NB4 (cell line): ENCODE results near the gene CBFA2T2.

ENCODE experiments used
- POLR2A ChIP-seq: IDR thresholded peaks from 2 replicates; pipeline ENCODE4 v1.6.1; 2011; ENCODE audit warnings: mild to moderate bottlenecking; ENCODE audit not compliant: insufficient read length; ENCODE audit errors: extremely low read depth
- TF ChIP-seq, protein P1 (sequence below): IDR thresholded peaks from one replicate; pipeline ENCODE4 v1.5.1; 2012; ENCODE audit warnings: low read depth, low read length
- TF ChIP-seq, protein P2 (sequence below): IDR thresholded peaks from 2 replicates; pipeline ENCODE4 v1.6.1; 2011; ENCODE audit warnings: low read depth, low read length

DNA sequence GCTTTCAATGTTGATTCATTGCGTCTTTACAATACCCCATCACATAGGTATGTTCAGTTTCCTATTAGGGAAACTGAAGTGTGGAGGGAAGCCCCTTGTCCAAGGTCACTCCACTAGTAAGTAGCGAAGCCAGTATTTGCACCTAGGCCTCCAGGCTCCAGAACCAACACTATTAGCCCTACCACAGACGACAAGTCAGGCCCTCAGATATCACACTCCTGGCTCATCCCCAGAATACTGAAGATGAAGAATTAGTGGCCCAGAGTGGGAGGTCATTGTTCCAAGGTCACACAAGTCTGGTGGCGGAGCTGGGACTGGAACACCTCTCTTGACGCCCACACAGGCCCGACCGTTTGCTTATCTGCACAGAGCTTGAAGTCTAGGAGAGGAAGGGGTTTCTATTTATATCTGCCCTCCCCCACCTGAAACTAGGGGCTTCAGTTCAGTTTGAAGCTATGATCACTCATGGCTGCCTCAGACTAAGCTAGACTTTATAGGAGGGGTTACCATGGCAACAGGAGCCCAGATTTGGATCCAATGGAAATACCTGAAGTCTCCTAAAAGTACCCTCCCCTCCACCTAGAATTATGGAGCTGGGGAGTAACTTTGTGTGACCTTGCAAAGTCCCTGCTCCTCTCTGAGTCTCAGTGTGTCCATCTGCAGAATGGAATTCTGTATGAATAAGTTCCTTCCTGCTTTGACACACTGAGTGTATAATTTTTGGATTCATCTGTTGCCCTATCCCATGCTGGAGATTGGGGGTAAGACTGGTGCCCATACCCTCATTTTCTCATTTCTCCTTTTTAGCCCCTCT, 48.5 kb upstream of the CBFA2T2 start:
- TF ChIP-seq, protein P1, sequence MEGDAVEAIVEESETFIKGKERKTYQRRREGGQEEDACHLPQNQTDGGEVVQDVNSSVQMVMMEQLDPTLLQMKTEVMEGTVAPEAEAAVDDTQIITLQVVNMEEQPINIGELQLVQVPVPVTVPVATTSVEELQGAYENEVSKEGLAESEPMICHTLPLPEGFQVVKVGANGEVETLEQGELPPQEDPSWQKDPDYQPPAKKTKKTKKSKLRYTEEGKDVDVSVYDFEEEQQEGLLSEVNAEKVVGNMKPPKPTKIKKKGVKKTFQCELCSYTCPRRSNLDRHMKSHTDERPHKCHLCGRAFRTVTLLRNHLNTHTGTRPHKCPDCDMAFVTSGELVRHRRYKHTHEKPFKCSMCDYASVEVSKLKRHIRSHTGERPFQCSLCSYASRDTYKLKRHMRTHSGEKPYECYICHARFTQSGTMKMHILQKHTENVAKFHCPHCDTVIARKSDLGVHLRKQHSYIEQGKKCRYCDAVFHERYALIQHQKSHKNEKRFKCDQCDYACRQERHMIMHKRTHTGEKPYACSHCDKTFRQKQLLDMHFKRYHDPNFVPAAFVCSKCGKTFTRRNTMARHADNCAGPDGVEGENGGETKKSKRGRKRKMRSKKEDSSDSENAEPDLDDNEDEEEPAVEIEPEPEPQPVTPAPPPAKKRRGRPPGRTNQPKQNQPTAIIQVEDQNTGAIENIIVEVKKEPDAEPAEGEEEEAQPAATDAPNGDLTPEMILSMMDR, result no peak
- TF ChIP-seq POLR2A, result no peak
- TF ChIP-seq, protein P2, sequence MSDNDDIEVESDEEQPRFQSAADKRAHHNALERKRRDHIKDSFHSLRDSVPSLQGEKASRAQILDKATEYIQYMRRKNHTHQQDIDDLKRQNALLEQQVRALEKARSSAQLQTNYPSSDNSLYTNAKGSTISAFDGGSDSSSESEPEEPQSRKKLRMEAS, result no peak
